Activated CD4-positive, alpha-beta T cell treated with anti-CD3 and anti-CD28 coated beads, Interleukin-2, amount 50 U/mL, for 48 hours (primary cell): Measurements from ENCODE around the gene C6orf132.

Experiments used
- DNase-seq, 2 experiments: peaks; one replicate each; pipeline ENCODE4 v3.0.0-alpha.2; 2020

C6orf132 gene

DNA sequence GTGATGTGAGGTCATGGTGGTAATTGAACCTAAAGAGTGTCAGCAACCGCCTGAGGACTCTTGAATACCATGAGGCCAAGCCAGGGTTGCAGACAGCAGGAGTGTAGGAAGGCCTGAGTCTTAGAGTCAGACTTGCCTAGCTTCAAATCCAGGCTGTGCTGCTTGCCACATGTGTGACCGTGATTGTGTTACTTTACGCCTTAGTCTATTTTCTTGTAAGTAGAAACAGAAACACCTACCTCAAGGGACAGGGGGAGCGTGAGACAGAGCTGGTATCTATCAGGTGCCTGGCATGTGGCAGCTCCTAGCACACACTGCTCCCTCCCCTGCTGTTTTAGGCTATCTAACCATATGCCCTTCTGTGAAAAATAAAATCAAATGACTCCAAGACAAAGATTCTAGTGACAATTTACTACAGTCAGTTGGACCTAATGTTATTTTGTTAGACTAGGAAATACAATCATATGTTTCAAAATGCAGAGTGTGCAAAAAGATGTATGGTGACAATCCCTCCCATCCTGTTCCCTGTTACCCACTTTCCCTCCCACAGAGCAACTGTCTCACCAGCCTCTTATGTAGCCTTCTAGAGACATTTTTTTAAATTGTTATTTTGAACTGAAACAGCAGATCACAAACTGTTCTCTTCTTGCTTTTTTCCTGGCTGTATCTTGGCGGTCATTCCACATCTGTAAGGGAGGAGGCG lies 70.4 kb downstream of the C6orf132 start:
- DNase-seq = no peak

DNA sequence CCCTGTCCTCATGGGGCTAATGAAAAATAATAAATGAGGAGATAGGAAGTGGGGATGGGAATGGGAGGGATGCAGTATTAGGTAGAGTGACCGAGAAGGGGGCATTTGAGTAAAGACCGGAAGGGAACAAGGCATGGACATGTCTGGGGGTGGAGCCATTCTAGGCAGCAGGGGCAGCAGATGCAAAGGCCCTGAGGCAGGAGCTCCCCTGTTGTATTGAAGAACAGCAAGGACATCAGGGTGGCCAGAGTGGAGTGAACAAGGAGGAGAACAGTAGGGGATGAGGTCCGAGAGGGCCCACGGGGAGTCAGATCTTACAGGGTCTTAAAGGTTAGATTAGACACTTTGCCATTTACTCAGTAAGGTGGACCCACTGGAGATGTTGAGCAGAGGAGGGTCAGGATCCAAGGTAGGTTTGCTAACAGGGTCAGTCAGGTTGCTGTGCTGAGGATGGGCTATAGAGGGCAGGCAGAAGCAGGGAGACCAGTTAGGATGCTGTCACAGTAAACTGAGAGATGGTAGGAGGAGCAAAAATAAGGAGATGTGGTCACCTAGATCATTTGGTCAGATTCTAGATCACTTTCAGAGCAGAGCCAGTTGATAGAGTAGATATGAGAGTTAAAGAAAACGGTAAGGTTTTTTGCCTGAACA lies 73.4 kb downstream of the C6orf132 start:
- DNase-seq = no peak

DNA sequence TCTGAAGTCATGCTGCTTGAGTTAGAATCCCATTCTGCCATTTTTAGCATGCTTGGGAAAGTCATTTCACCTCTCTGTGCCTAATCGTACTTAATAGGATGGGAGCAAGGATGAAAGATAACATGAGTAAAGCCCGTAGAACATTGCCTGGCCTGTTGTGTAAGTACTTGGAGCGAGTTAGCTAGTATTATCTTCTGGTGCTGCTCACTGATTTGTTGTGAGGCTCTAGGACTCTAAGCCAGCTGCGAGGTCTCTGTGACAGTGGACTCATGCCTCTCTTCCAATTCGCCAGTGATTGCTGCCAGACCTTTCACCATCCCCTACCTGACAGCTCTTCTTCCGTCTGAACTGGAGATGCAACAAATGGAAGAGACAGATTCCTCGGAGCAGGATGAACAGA lies 74.2 kb downstream of the C6orf132 start:
- no peak for DNase-seq

DNA sequence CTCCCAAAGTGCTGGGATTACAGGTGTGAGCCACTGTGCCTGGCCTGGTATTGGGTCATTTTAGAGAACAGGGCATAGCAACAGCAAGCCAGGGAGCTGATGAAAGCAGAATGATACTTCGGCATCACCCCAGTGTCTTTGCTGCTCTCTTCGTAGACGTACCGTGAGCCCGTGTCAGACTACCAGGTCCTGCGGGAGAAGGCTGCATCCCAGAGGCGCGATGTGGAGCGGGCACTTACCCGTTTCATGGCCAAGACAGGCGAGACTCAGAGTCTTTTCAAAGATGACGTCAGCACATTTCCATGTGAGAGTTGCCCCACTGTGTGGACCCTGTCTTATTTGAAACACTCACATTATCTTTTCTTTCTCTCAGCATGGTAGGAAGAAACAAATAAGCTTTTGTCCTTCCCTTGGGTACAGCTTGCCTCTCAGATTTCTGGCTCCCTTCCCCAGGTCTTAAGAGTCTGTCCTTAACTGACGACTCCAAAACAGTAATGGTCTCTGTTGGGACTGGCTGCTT lies 76.2 kb downstream of the C6orf132 start:
- no peak for DNase-seq

DNA sequence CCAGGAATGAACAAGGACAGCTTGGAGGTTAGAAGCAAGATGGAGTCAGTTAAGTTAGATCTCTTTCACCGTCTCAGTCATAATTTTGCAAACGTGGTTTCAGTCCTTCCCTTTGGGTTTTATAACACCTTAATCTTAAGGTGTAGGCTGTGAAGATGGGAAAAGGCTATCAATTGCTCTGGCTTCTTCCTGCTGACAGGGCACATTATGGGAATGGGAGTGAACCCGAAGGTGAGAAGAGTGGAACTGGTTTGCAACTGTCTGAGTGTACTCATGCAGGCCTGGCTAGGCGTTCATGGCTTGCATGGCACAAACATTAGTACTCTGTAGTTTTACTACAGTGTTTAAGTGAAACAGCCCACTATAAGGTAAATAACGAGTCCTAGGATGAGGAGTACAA lies 82.7 kb downstream of the C6orf132 start:
- no peak for DNase-seq

DNA sequence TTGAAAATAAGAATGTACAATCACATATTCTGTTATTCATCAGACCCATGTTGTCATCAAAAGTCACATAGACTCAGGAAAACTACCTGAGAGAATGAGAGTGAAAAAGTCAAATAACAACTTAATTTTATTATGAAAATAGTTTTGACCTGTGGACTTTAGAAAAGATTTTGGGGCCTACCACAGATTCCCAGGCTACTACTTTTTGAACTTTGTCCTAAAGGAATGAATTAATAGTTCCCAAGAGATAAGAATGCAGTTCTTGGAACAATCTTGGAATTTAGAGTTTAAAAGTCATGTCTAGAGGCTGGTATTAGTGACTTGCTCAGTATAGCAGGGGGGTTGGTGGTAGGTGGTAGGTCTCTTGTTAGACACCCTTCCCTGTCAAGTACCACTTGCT lies 88.8 kb downstream of the C6orf132 start:
- no peak for DNase-seq

DNA sequence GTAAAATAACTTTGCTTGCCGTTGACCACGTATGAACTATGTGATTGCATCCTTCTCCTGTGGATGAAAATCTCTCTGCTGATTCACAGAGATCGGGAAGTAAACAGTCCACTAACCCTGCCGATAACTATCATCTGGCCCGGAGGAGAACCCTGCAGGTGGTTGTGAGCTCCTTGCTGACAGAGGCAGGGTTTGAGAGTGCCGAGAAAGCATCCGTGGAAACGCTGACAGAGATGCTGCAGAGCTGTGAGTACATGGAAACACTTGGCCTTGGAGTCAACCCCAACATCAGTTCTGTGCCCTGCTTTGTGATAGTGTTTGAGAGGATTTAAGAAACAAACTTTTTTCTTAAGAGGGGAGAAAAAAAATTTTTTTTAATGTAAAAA lies 91.2 kb downstream of the C6orf132 start:
- no peak for DNase-seq
